ENCODE data around the gene USP48.

The USP48 gene

DNA sequence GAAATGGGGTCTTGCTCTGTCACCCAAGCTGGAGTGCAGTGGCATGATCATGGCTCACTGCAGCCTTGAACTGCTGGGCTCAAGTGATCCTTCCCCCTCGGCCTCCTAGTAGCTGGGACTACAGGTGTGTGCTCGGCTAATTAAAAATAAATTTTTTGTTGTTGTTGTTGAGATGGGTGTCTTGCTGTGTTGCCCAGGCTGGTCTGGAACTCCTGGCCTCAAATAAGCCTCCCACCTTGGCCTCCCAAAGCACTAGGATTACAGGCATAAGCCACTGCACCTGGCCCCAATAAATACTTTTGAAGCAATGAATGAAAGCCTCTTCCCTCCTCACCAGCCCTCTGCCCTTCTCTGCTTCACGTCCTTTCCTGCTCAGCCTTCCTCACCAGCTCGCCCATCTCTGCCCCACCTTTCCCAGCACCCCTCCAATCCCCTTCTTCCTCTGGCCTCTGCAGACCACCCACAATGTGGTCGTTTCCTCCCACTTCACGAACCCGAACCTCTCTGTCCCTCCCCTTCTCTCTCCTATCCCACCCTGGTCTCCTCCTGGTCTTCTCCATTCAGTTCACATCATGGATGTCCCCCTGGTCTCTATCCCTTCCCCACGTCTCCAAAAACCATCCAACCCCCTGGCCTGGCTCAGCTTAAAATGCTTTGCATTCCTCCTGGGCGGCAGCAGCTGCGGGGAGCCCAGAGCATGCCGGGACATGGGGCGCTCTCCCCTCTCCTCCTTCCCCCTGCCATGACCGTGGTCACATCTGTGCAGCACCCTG, 152.2 kb downstream of the USP48 start:
- no peak for DNase-seq (ENCODE audit: insufficient read length, low spot score)
- no peak for FAIRE-seq
- TF ChIP-seq POLR2A (IDR thresholded peaks at IDR 0.05; ENCODE audit: low read depth, low read length): no peak

GRCh38 chr1:21629971-21630370, 153.0 kb downstream of the USP48 start:
- TF ChIP-seq POLR2A (IDR thresholded peaks at IDR 0.05; ENCODE audit: low read depth, low read length): no peak
- FAIRE-seq (no peak), DNase-seq (ENCODE audit: insufficient read length, low spot score) (no peak)

- DNase-seq (ENCODE audit: insufficient read length, low spot score) (no peak), FAIRE-seq (no peak)
- no peak for TF ChIP-seq POLR2A (IDR thresholded peaks at IDR 0.05; ENCODE audit: low read depth, low read length)
Observed at GRCh38 chr1:21628798-21629393, 154.1 kb downstream of the USP48 start.

Data from H54 (cell line).